Activated naive CD4-positive, alpha-beta T cell treated with anti-CD3 and anti-CD28 coated beads, Interleukin-2, amount 50 U/mL, for 24 hours (primary cell): ENCODE measurements around the gene ATXN8OS.
"Not testable (repeated sequence)": the region's sequence is repeated elsewhere in the genome, so short reads cannot be mapped to it uniquely, and the experiment has no call there.

Experiments used
- H3K27ac Mint-ChIP-seq: one replicate; pipeline ENCODE4 v1.8.0; 2021; ENCODE audit warnings: mild to moderate bottlenecking, mixed read lengths
- H3K27me3 Mint-ChIP-seq: one replicate; pipeline ENCODE4 v1.8.0; 2021; ENCODE audit warnings: mixed read lengths
- H3K36me3 Mint-ChIP-seq: one replicate; pipeline ENCODE4 v1.8.0; 2021; ENCODE audit warnings: mixed read lengths
- H3K4me1 Mint-ChIP-seq: one replicate; pipeline ENCODE4 v1.8.0; 2021; ENCODE audit warnings: mixed read lengths
- H3K4me3 Mint-ChIP-seq: one replicate; pipeline ENCODE4 v1.8.0; 2021; ENCODE audit warnings: mild to moderate bottlenecking, mixed read lengths
- H3K9me3 Mint-ChIP-seq: one replicate; pipeline ENCODE4 v1.8.0; 2021; ENCODE audit warnings: mixed read lengths

Gene ATXN8OS

DNA sequence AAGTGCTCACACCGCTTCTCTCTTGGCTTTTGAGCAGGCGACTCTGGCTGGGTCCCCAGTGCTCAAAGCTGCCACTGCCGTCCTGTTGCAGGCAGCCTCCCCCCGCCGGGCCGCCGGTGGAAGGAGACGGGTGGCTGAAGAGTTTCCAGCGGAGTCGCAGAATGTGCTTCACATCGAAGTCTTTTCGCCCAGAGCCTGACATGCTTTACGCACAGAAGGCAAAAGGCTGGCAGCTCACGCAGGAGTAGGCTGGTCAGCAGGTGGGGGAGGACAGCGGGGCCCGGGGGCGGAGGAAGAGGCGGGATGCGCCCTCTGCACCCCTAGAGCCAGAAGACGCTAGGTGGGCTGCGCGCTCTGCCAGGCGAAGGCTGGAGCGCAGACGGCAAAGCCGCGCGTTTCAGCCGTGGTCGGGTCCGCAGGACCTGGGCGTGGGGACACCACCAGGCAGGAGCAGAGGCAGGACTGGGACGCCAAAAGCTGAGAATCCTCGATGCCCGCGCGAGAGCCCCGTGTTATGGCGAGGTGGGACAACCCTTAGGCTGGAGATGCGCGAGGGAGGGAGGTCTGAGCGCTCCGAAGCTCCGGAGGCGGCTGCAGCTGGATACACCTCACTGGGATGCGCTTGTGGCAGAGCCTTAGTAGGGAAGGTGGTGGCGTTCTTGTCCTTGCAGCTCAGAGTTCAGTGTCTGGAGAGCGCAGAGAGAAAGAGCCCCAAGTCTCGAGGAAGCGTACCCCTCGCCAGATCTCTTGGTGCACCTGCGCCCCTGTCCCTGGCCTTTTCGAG lies at the start of gene ATXN8OS:
Gene ATXN8OS, plus strand, starts transcription at position 329 of the 784 bp plus-strand sequence.
- peaks cover 6% of the 10 kb centered on the region for H3K9me3 Mint-ChIP-seq
- no peaks in the 10 kb centered on the region for H3K4me1 Mint-ChIP-seq

DNA sequence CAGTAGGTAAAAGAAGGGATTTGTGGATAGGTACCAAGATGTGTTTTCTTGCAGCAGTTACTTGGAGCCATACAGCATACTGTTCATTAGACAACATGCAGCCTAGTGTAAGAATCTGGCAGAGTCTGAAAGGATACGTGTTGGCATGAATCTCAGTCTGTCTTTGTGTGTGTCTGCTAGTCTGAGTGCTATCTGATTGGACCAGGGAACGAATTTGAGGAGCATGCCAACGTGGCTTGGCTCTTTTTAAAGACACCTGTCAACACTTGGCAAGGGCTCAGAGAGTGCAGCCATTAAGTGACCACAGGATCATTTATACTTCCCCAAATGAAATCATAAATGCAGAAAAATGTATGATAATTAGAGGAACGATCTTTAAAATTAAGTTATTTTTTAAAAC lies 27.6 kb upstream of the ATXN8OS start:
- Mint-ChIP-seq H3K9me3 (peaks cover 7% of the 10 kb centered on the region), H3K4me1 (no peaks in the 10 kb centered on the region), H3K36me3 (no peaks in the 10 kb centered on the region), H3K27ac (no peak overlapping the region), H3K4me3 (no peak overlapping the region), H3K27me3 (no peaks in the 10 kb centered on the region)

More for the DNA sequence above, at the start of gene ATXN8OS:
- Mint-ChIP-seq H3K4me3 (no peak within 1 kb of the TSS), H3K27me3 (peaks cover 2% of the 10 kb centered on the region), H3K27ac (no peak within 1 kb of the TSS), H3K36me3 (no peaks in the 10 kb centered on the region)

DNA sequence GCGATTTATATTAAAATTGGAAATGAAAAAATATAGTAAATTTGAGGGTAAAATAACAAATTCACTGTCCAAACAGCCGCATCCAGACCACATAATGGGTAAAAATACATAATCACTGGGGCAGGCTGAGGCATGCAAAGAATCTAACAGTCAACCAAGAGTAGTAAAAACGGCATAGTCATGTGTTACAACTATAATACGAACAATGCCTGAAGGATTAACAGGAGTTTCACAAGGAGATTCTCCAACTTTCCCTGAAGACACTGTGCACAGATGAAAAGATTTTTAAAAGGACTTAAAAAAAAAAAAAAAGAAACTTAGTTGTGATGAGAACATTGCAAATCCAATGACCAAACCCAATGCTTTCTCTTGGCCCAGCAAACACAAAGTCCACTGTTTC lies 20.4 kb upstream of the ATXN8OS start:
- H3K4me1 Mint-ChIP-seq = no peaks in the 10 kb centered on the region

DNA sequence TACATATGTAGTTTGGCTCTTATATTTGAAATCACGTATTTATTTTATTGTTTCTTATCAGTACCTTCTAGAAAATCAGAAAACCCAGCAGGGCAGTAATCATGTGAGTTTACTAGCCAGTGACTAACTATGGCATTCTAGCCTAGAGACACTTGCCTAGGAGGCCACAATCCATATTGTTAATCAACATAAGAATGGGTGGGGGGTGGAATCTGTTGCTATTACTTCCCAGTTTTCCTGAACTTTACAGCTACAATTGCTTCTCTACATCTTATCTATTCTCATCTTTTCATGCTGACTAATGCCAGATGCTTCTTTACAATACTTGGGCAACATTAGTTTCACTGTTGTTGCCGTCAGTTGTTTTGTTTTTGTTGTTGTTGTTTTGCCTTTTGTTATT lies 18.7 kb upstream of the ATXN8OS start:
- Mint-ChIP-seq H3K36me3 (no peaks in the 10 kb centered on the region), H3K27me3 (no peaks in the 10 kb centered on the region), H3K27ac (no peak overlapping the region), H3K9me3 (peaks cover 7% of the 10 kb centered on the region), H3K4me3 (no peak overlapping the region), H3K4me1 (no peaks in the 10 kb centered on the region)

More for the DNA sequence above, 20.4 kb upstream of the ATXN8OS start:
- Mint-ChIP-seq H3K27ac (no peak overlapping the region), H3K4me3 (no peak overlapping the region), H3K36me3 (no peaks in the 10 kb centered on the region), H3K9me3 (peaks cover 7% of the 10 kb centered on the region), H3K27me3 (no peaks in the 10 kb centered on the region)

DNA sequence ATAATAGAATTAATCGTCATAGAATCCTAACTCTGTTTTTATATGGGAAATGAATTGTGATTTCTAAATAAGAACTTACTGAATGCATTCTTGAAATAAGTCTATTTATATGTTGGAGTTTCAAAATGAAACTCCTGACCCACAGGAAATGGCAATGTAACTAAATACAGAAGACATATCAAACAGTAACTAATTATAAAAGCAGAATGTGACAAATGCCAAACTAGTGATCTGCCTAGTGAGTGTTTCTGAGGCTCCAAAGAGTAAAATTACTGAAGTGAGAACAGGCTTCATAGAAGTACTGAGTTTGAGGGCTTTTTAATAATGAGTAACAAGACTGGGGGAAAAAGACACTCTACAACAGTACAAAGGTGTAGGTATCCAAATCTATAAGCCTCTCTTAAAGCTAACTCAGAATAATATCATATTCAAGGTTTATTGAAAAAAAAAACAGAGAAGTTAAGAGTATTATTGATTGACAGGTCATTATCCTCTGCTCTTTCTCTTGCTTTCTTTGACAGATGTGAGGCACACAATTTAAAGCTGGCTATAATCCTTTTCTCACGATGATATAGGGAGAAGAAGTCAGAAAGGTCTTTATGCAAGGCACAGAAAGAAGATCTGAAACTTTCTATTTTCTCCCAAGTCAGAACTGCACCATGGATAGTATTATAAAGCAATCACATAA lies 17.4 kb upstream of the ATXN8OS start:
- no peaks in the 10 kb centered on the region for H3K36me3 Mint-ChIP-seq
- no peaks in the 10 kb centered on the region for H3K4me1 Mint-ChIP-seq
- H3K9me3 Mint-ChIP-seq = peaks cover 7% of the 10 kb centered on the region
- no peak overlapping the region for H3K27ac Mint-ChIP-seq
- H3K27me3 Mint-ChIP-seq = no peaks in the 10 kb centered on the region
- H3K4me3 Mint-ChIP-seq = no peak overlapping the region

DNA sequence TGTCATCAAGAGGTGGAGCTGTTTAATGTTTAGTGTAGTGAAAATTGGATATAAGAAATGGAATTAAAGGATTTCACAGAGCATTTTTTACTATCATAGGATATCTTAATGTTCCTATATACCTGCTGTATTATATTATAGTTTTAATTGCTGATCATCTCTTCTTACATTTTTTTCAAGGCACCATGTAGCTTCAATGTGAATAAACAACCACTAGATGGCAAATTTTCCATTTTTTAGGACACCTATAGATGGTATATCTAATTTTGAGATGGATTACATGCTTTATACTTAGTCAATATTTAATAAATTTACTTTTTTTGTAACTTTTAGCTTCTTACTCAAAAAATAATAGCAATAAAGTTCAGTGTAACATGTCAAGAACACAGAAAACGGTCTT lies 9.0 kb upstream of the ATXN8OS start:
- H3K9me3 Mint-ChIP-seq = peaks cover 6% of the 10 kb centered on the region
- H3K4me3 Mint-ChIP-seq = no peak overlapping the region
- H3K27ac Mint-ChIP-seq = no peak overlapping the region
- no peaks in the 10 kb centered on the region for H3K36me3 Mint-ChIP-seq
- H3K27me3 Mint-ChIP-seq = no peaks in the 10 kb centered on the region
- H3K4me1 Mint-ChIP-seq = no peaks in the 10 kb centered on the region

DNA sequence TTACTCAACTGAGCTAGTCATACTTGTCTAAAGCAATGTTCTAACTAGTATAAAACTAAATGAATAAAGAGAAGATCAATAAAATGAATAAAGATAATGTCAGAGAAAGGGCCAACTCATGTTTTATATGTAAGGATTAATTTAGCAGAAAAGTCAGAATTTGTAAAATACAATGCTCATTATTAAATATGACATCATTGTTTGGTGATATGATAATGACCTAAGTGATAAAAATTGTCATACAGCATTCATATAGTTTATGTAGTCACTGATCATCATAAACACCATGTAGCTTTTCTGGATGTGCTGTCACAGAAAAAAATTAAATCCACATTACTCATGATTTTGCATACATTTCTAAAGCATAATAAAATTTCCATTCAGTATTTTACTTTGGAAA lies 3.1 kb upstream of the ATXN8OS start:
- no peak overlapping the region for H3K4me3 Mint-ChIP-seq
- no peak overlapping the region for H3K27ac Mint-ChIP-seq
- H3K36me3 Mint-ChIP-seq = no peaks in the 10 kb centered on the region
- H3K4me1 Mint-ChIP-seq = no peaks in the 10 kb centered on the region
- peaks cover 6% of the 10 kb centered on the region for H3K9me3 Mint-ChIP-seq
- H3K27me3 Mint-ChIP-seq = peaks cover 2% of the 10 kb centered on the region

DNA sequence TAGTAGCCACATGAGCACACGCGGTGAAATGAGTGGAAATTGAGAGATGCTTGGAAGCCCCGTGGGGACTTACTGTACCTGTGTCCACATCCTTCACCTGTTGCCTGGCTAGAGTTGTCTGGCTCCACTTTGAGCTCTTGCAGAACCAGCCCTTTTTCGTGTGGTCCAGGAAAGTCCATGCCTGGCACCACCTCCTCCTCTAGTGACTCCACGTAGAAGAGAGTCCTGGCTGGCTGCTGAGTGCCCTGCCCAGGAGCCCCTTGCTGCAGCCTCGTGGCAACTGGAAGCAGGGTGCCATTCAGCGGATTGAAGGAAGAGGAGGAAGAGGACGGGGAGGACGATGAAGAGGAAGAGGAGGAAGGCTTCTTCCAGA lies 515 bp upstream of the ATXN8OS start:
- H3K27ac Mint-ChIP-seq = no peak overlapping the region
- H3K4me1 Mint-ChIP-seq = no peaks in the 10 kb centered on the region
- H3K4me3 Mint-ChIP-seq = no peak overlapping the region
- peaks cover 2% of the 10 kb centered on the region for H3K27me3 Mint-ChIP-seq
- H3K36me3 Mint-ChIP-seq = no peaks in the 10 kb centered on the region
- peaks cover 6% of the 10 kb centered on the region for H3K9me3 Mint-ChIP-seq

DNA sequence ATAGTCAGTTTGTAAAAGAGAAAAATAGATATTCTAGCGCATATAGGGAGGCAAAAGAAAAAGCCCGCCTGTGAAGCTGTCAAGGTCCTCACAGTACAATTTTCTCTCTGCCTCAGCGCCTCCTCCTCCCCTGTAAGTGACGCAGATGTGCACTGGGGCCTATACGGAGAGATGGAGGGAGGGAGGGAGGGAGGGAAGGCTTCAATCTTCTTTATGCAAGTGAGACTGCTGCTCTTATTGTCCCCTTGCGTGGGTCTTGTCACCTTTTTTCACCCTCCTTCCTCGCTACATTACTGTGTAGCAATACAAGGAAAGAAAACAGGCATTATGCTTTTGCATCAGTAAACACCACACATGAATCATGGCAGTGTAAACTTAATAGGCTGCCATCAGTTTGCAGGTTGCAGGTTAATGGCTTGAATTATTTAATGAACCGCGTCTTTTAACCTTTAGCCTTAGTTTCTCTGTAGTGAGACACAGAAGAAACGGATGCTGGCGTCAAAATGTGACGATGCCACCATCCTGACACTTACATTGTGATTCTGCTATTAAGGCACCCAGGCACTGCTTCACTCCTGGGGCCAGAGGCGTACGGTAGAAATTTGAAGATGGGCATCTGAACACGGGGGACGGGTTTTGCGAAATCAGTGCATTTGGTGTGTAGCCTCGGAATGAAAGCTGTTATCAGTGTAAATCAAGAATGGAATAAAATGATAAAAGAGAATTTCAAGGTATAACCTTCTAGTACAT lies 905 bp downstream of the ATXN8OS start, which contains the start of gene KLHL1:
Gene KLHL1, minus strand, starts transcription at position 97 of the 750 bp plus-strand sequence. CDS start 753 bp downstream, outside the sequence.
- Mint-ChIP-seq H3K27me3 (peaks cover 2% of the 10 kb centered on the region), H3K27ac (no peak within 1 kb of the TSS), H3K9me3 (no peaks in the 10 kb centered on the region), H3K4me1 (no peaks in the 10 kb centered on the region), H3K4me3 (no peak within 1 kb of the TSS), H3K36me3 (no peaks in the 10 kb centered on the region)

DNA sequence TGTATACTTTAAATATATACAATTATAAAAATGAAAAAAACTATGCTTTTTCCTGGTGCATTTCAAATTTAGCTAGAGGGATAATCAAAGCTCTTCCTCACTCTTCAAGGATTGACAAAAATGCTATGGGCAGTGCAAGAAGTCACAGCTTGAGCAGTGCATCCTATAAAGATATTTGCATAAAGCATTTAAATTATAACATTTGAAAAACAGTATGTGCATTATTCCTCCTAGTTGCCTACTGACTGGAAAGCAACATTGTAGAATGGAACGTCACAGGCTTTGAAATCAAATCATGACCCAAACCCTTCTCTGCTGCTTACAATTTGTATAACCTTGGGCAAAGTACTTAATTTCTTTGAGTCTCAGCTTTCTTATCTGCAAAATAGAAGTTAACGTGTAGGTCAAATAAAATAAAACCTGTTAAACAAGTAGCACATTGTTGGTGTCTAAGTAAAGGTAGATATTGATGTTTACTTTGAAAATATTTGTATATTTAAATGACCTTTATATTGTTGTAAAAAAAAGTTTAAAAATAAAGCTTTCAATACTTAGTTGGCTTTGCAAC lies 9.8 kb downstream of the ATXN8OS start:
- Mint-ChIP-seq H3K4me1 (no peaks in the 10 kb centered on the region), H3K4me3 (no peak overlapping the region), H3K36me3 (no peaks in the 10 kb centered on the region), H3K27ac (no peak overlapping the region), H3K9me3 (peaks cover 5% of the 10 kb centered on the region), H3K27me3 (no peaks in the 10 kb centered on the region)

DNA sequence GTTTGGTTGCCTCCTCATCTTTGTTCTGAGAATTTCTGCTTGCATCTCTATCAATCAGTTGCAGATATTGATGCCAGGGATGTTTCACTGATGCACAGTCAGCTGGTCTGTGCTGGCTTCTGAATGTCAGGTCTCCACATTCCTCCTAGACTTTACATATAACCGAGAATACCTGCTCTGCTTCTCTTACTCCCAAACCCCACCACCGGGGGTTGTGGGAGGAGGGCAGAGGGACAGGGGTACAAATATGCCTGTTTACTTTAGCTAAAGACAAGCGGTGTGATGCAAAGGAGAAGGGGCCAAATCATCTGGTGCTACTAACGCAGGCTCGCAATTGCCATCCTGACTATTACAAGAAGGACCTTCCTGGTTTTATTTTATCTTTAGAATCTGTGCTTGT lies 18.1 kb downstream of the ATXN8OS start:
- no peak overlapping the region for H3K27ac Mint-ChIP-seq
- no peaks in the 10 kb centered on the region for H3K36me3 Mint-ChIP-seq
- peaks cover 5% of the 10 kb centered on the region for H3K9me3 Mint-ChIP-seq
- no peak overlapping the region for H3K4me3 Mint-ChIP-seq
- H3K27me3 Mint-ChIP-seq = no peaks in the 10 kb centered on the region
- no peaks in the 10 kb centered on the region for H3K4me1 Mint-ChIP-seq

DNA sequence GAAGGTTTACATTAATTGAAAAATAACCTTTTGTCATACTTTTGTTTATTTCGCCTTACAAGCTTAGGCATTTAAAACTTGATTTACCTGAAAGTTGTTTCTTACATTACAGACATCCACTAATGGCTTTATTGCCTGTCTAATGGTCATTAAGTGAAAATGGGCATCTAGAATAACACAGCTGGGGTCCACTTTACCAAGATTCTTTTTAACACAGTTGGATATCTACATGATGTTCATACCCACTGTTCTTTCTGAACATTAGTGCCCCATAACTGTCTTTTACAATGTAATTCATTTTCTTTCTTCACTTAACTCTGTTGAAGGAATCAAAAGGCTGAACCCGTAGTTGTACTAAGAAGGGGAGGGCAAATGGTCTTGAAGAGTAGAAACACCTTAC lies 20.5 kb downstream of the ATXN8OS start:
- H3K4me3 Mint-ChIP-seq = no peak overlapping the region
- no peaks in the 10 kb centered on the region for H3K36me3 Mint-ChIP-seq
- no peaks in the 10 kb centered on the region for H3K27me3 Mint-ChIP-seq
- no peaks in the 10 kb centered on the region for H3K4me1 Mint-ChIP-seq
- H3K9me3 Mint-ChIP-seq = peaks cover 5% of the 10 kb centered on the region
- no peak overlapping the region for H3K27ac Mint-ChIP-seq

DNA sequence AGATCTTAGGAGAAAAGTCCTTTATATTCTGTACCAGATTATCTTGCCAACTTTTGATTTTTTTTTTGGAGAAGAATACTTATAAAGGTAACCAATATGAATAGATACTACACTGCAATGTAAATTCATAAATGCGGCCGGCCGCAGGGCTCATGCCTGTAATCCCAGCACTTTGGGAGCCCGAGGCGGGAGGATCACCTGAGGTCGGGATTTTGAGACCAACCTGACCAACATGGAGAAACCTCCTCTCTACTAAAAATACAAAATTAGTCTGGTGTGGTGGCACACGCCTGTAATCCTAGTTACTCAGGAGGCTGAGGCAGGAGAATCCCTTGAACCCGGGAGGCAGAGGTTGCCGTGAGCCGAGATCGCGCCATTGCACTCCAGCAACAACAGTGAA lies 35.0 kb downstream of the ATXN8OS start:
- H3K27me3 Mint-ChIP-seq, H3K9me3 Mint-ChIP-seq, H3K4me1 Mint-ChIP-seq, H3K4me3 Mint-ChIP-seq, H3K36me3 Mint-ChIP-seq, H3K27ac Mint-ChIP-seq: not testable (repeated sequence)

DNA sequence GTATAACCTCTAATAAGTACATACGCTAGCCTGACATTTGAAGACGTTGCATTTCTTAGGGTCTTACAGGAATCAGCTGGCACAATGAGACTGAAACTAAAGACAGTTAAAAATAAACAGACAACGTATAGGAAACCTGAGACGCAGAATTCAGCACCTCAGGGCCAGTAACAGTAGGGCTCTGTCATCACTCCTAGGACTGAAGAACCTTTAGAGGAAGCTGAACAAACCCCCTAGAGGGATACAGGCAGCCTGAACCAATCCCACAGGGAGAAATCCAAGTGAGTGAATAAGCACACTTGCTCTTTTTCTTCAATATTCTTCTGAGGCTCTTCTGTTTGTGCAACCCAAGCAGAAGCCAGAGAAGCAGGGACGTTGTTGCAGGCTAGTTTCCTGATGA lies 54.5 kb downstream of the ATXN8OS start:
- no peak overlapping the region for H3K27ac Mint-ChIP-seq
- H3K27me3 Mint-ChIP-seq = no peaks in the 10 kb centered on the region
- H3K9me3 Mint-ChIP-seq = no peaks in the 10 kb centered on the region
- no peaks in the 10 kb centered on the region for H3K4me1 Mint-ChIP-seq
- H3K4me3 Mint-ChIP-seq = no peak overlapping the region
- H3K36me3 Mint-ChIP-seq = no peaks in the 10 kb centered on the region

DNA sequence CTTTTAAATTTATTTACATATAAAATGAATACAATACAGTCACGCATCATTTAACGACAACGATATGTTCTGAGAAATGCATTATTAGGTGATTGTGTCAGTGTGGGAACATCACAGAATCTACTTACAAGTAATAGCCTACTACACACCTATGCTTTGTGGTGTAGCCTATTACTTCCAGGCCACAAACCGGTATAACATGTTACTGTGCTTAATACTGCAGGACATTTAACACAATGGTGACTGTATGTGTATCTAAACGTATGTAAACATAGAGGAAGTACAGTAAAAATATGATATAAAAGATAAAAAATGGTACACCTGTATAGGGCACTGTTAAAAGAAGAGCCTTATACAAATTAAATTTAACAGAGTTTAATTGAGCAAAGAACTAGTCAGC lies 63.1 kb downstream of the ATXN8OS start:
- no peaks in the 10 kb centered on the region for H3K4me1 Mint-ChIP-seq
- no peaks in the 10 kb centered on the region for H3K36me3 Mint-ChIP-seq
- no peaks in the 10 kb centered on the region for H3K27me3 Mint-ChIP-seq
- no peak overlapping the region for H3K4me3 Mint-ChIP-seq
- H3K9me3 Mint-ChIP-seq = peaks cover 5% of the 10 kb centered on the region
- H3K27ac Mint-ChIP-seq = no peak overlapping the region

DNA sequence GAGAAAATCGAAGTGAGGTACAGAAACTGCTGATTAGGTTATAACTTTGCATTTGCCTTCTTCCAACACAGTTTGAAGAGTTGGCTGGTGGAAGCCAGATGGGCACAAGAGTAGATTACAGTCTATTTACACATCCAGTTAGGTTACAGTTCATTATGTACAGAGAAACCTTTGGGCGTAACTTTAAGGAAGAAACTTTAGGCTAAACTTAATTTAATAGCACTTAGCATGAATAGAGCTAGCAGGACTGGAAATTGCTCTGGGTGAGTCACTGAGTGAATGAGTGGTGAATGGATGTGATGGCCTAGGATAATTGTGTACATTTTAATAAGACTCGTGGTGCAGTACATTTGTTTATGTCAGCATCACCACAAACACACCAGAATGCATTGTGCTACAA lies 63.5 kb downstream of the ATXN8OS start:
- peaks cover 5% of the 10 kb centered on the region for H3K9me3 Mint-ChIP-seq
- no peaks in the 10 kb centered on the region for H3K27me3 Mint-ChIP-seq
- H3K27ac Mint-ChIP-seq = no peak overlapping the region
- no peak overlapping the region for H3K4me3 Mint-ChIP-seq
- no peaks in the 10 kb centered on the region for H3K4me1 Mint-ChIP-seq
- no peaks in the 10 kb centered on the region for H3K36me3 Mint-ChIP-seq
